H1 (cell line): ENCODE data around the gene PPIL3. TPM values are rescaled to one million over a fixed set of nuclear protein-coding genes. Genes with fewer than 3 reads are reported as not detected.

ENCODE experiments used
- CTCF ChIA-PET: fragments of 300-600 bp; sonication (Branson Sonifier 250); formaldehyde crosslinking; loops from one replicate; lab custom pipeline; 2021; ENCODE audit not compliant: partially characterized antibody; lab: Charles Lee
- POLR2A ChIA-PET: fragments of 300-600 bp; sonication (Branson Sonifier 250); formaldehyde crosslinking; loops from one replicate; lab custom pipeline; 2021; ENCODE audit warnings: inconsistent platforms; ENCODE audit not compliant: partially characterized antibody; lab: Charles Lee
- DNase-seq, 2 experiments: peaks; one replicate each; pipeline versions ENCODE4 v3.0.0 to v3.0.0-alpha.2; 2010 to 2022; ENCODE audit warnings: low spot score in 2 of 2, low read depth in 1 of 2, mixed read lengths in 1 of 2
- FAIRE-seq: peaks from 2 replicates; lab custom pipeline; 2011; peaks lifted over from hg19 to GRCh38; lab: Jason Lieb, UNC
- H2AFZ ChIP-seq: 2 replicates; pipeline ENCODE4 v1.8.1; 2012; ENCODE audit warnings: low read length, inconsistent platforms
- H2AK5ac ChIP-seq: 2 replicates; pipeline ENCODE4 v1.6.1; 2013; ENCODE audit warnings: low read depth, low read length
- H2BK120ac ChIP-seq: replicated peaks from 2 replicates; pipeline ENCODE3; 2013; ENCODE audit warnings: low read depth, low read length, inconsistent platforms
- H2BK12ac ChIP-seq: 2 replicates; pipeline ENCODE4 v1.6.1; 2013; ENCODE audit warnings: low read depth, low read length
- H2BK15ac ChIP-seq: 2 replicates; pipeline ENCODE4 v1.6.1; 2013; ENCODE audit warnings: low read length
- H2BK20ac ChIP-seq: 2 replicates; pipeline ENCODE4 v1.6.1; 2013; ENCODE audit warnings: low read length
- H2BK5ac ChIP-seq: 2 replicates; pipeline ENCODE4 v1.6.1; 2013; ENCODE audit warnings: low read depth, low read length
- H3K14ac ChIP-seq: 2 replicates; pipeline ENCODE4 v1.6.1; 2013; ENCODE audit warnings: inconsistent platforms; ENCODE audit not compliant: insufficient read length
- H3K18ac ChIP-seq: 2 replicates; pipeline ENCODE4 v1.6.1; 2013; ENCODE audit warnings: low read length; ENCODE audit errors: extremely low read depth
- H3K23ac ChIP-seq: 2 replicates; pipeline ENCODE4 v1.6.1; 2013; ENCODE audit warnings: inconsistent platforms; ENCODE audit not compliant: insufficient read length
- H3K23me2 ChIP-seq: 2 replicates; pipeline ENCODE4 v1.6.1; 2013; ENCODE audit warnings: low read depth, low read length
- H3K27ac ChIP-seq: 2 replicates; pipeline ENCODE4 v1.6.1; 2011; ENCODE audit warnings: low read depth, low read length, inconsistent platforms
- H3K27me3 ChIP-seq, 4 experiments: replicated peaks in 1 of 4; 1 replicate in 1 of 4; 2 replicates in 3 of 4; pipeline versions ENCODE4 v1.6.1 to v1.8.1; 2011 to 2013; ENCODE audit warnings: low read length in 3 of 4, mild to moderate bottlenecking in 3 of 4, inconsistent platforms in 2 of 4, mixed read lengths in 2 of 4, moderate library complexity in 1 of 4; ENCODE audit not compliant: control insufficient read depth in 3 of 4, insufficient read depth in 3 of 4; ENCODE audit errors: extremely low read depth in 1 of 4
- H3K36me3 ChIP-seq, 4 experiments: 2 replicates each; pipeline versions ENCODE4 v1.6.1 to v1.8.1; 2011 to 2013; ENCODE audit warnings: mild to moderate bottlenecking in 4 of 4, low read length in 3 of 4, moderate library complexity in 2 of 4, control low read depth in 1 of 4, inconsistent platforms in 1 of 4; ENCODE audit not compliant: insufficient read depth in 4 of 4, control insufficient read depth in 2 of 4
- H3K4ac ChIP-seq: replicated peaks from 2 replicates; pipeline ENCODE3; 2013; ENCODE audit warnings: low read length, low read depth, mixed read lengths, inconsistent platforms; ENCODE audit not compliant: insufficient read length
- H3K4me1 ChIP-seq, 4 experiments: replicated peaks in 1 of 4; 1 replicate in 1 of 4; 2 replicates in 3 of 4; pipeline versions ENCODE4 v1.6.1 to v1.8.1; 2011 to 2013; ENCODE audit warnings: low read length in 3 of 4, inconsistent platforms in 2 of 4, mixed read lengths in 1 of 4; ENCODE audit not compliant: insufficient read depth in 4 of 4, control insufficient read depth in 3 of 4
- H3K4me2 ChIP-seq, 2 experiments: 2 replicates each; pipeline versions ENCODE4 v1.6.1 to v1.8.1; 2011 to 2013; ENCODE audit warnings: low read depth in 2 of 2, low read length in 2 of 2, control low read depth in 1 of 2, inconsistent platforms in 1 of 2, mild to moderate bottlenecking in 1 of 2; ENCODE audit not compliant: insufficient read depth in 1 of 2
- H3K4me3 ChIP-seq, 4 experiments: fragments of 200-600, 300-600 bp in 1 of 4; sonication (generic), shearing (Covaris generic), sonication (Bioruptor Twin) in 1 of 4; 2 replicates each; pipeline versions ENCODE4 v1.5.1 to v1.8.1; 2011 to 2016; ENCODE audit warnings: low read length in 4 of 4, low read depth in 3 of 4, control low read depth in 2 of 4, inconsistent platforms in 2 of 4, mild to moderate bottlenecking in 2 of 4, mixed read lengths in 1 of 4, moderate library complexity in 1 of 4; ENCODE audit not compliant: insufficient read depth in 2 of 4; ENCODE audit errors: extremely low read depth in 1 of 4
- H3K56ac ChIP-seq: replicated peaks from 2 replicates; pipeline ENCODE3; 2013; ENCODE audit warnings: low read depth, mild to moderate bottlenecking, mixed read lengths, low read length, inconsistent platforms; ENCODE audit not compliant: insufficient read length
- H3K79me1 ChIP-seq: 2 replicates; pipeline ENCODE4 v1.6.1; 2013; ENCODE audit warnings: low read depth, low read length, control low read depth
- H3K79me2 ChIP-seq, 2 experiments: 2 replicates each; pipeline versions ENCODE4 v1.6.1 to v1.8.1; 2012 to 2013; ENCODE audit warnings: low read length in 2 of 2, mild to moderate bottlenecking in 2 of 2, inconsistent platforms in 1 of 2; ENCODE audit not compliant: insufficient read depth in 2 of 2, control insufficient read depth in 1 of 2
- H3K9ac ChIP-seq, 4 experiments: replicated peaks in 1 of 4; 1 replicate in 1 of 4; 2 replicates in 3 of 4; pipeline versions ENCODE4 v1.6.1 to v1.8.1; 2011 to 2013; ENCODE audit warnings: low read depth in 3 of 4, low read length in 3 of 4, control low read depth in 2 of 4, mild to moderate bottlenecking in 2 of 4, moderate library complexity in 2 of 4, inconsistent platforms in 1 of 4; ENCODE audit errors: extremely low read depth in 1 of 4
- H3K9me3 ChIP-seq, 2 experiments: 2 replicates each; pipeline versions ENCODE4 v1.6.1 to v1.8.1; 2012 to 2013; ENCODE audit warnings: mild to moderate bottlenecking in 2 of 2, moderate library complexity in 2 of 2, control low read depth in 1 of 2, inconsistent platforms in 1 of 2, low read depth in 1 of 2, low read length in 1 of 2, mixed read lengths in 1 of 2; ENCODE audit not compliant: insufficient read depth in 2 of 2
- H4K20me1 ChIP-seq, 2 experiments: replicated peaks in 1 of 2; 2 replicates each; pipeline versions ENCODE3 to v1.8.1; 2011 to 2013; ENCODE audit warnings: inconsistent platforms in 2 of 2, low read length in 2 of 2, mild to moderate bottlenecking in 1 of 2; ENCODE audit not compliant: insufficient read depth in 2 of 2, control insufficient read depth in 1 of 2
- H4K5ac ChIP-seq: 2 replicates; pipeline ENCODE4 v1.6.1; 2013; ENCODE audit warnings: low read length, low read depth, mixed read lengths, inconsistent platforms; ENCODE audit not compliant: insufficient read length
- H4K8ac ChIP-seq: 2 replicates; pipeline ENCODE4 v1.8.0; 2013; ENCODE audit warnings: mild to moderate bottlenecking, moderate library complexity, low read length, inconsistent platforms; ENCODE audit not compliant: insufficient read depth; ENCODE audit errors: extremely low read depth
- H4K91ac ChIP-seq: replicated peaks from 2 replicates; pipeline ENCODE3; 2013; ENCODE audit warnings: low read length, mixed read lengths, inconsistent platforms; ENCODE audit not compliant: insufficient read length
- polyA plus RNA-seq, 7 experiments: library from polyadenylated mRNA; depleted of rRNA in 3 of 7; stranded (reverse) in 5 of 7; unstranded in 2 of 7; fragments of >200 nt in 5 of 7; fragments of 200-250 nt in 2 of 7; gene quantifications; 1 replicate in 5 of 7; 2 replicates in 1 of 7; 4 replicates in 1 of 7; pipeline versions ENCODE4 v1.2.1 to v1.2.3, GENCODE V29; 2011 to 2013; ENCODE audit warnings: missing spikeins in 2 of 7, mixed read lengths in 2 of 7
- total RNA-seq: library from RNA; stranded (reverse); fragmentation: NEBNext Ultra II Directional; extraction: Animal tissue kit (Norgen Biotek cat#: 25700); gene quantifications from 2 replicates; pipeline ENCODE4 v1.2.1, GENCODE V29; 2021
- TF ChIP-seq, protein P1 (sequence below): fragments of 300-600 bp; sonication (generic); IDR thresholded peaks from 2 replicates; pipeline ENCODE4 v1.7.1; 2012; ENCODE audit warnings: low read length, moderate library complexity, mild to moderate bottlenecking, inconsistent platforms; ENCODE audit not compliant: insufficient replicate concordance

The PPIL3 gene
- total and polyA plus RNA-seq, 2 of the 8 experiments (the other 6 are each of a cell fraction or from before 2014, with no cell fraction given), result 30.4 to 48.7 TPM

DNA sequence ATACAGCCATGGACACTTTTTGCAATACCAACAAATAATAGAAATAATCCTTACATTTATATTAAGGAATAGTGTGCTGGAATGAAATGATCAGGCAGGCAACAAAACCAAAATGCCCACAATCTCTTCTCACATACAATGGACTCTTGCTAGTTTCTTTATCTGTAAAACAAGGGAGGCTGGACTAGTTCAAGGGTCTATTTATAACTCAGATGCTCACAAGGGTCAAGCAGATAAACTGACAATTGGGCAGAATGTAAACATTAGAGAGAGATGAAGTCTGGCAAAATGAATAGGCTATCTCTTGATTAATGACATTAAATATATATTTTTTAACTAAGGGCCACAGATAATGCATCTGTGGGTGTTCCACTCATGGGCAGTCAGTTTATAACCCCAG, 11.4 kb downstream of the PPIL3 start:
- Histone ChIP-seq H2BK15ac (no peak overlapping the region), H3K36me3 (peaks cover 6 to 49% (median 31%) of the 10 kb centered on the region in 4 experiments; a peak in 7 of 8 replicates)
- TF ChIP-seq, protein P1, sequence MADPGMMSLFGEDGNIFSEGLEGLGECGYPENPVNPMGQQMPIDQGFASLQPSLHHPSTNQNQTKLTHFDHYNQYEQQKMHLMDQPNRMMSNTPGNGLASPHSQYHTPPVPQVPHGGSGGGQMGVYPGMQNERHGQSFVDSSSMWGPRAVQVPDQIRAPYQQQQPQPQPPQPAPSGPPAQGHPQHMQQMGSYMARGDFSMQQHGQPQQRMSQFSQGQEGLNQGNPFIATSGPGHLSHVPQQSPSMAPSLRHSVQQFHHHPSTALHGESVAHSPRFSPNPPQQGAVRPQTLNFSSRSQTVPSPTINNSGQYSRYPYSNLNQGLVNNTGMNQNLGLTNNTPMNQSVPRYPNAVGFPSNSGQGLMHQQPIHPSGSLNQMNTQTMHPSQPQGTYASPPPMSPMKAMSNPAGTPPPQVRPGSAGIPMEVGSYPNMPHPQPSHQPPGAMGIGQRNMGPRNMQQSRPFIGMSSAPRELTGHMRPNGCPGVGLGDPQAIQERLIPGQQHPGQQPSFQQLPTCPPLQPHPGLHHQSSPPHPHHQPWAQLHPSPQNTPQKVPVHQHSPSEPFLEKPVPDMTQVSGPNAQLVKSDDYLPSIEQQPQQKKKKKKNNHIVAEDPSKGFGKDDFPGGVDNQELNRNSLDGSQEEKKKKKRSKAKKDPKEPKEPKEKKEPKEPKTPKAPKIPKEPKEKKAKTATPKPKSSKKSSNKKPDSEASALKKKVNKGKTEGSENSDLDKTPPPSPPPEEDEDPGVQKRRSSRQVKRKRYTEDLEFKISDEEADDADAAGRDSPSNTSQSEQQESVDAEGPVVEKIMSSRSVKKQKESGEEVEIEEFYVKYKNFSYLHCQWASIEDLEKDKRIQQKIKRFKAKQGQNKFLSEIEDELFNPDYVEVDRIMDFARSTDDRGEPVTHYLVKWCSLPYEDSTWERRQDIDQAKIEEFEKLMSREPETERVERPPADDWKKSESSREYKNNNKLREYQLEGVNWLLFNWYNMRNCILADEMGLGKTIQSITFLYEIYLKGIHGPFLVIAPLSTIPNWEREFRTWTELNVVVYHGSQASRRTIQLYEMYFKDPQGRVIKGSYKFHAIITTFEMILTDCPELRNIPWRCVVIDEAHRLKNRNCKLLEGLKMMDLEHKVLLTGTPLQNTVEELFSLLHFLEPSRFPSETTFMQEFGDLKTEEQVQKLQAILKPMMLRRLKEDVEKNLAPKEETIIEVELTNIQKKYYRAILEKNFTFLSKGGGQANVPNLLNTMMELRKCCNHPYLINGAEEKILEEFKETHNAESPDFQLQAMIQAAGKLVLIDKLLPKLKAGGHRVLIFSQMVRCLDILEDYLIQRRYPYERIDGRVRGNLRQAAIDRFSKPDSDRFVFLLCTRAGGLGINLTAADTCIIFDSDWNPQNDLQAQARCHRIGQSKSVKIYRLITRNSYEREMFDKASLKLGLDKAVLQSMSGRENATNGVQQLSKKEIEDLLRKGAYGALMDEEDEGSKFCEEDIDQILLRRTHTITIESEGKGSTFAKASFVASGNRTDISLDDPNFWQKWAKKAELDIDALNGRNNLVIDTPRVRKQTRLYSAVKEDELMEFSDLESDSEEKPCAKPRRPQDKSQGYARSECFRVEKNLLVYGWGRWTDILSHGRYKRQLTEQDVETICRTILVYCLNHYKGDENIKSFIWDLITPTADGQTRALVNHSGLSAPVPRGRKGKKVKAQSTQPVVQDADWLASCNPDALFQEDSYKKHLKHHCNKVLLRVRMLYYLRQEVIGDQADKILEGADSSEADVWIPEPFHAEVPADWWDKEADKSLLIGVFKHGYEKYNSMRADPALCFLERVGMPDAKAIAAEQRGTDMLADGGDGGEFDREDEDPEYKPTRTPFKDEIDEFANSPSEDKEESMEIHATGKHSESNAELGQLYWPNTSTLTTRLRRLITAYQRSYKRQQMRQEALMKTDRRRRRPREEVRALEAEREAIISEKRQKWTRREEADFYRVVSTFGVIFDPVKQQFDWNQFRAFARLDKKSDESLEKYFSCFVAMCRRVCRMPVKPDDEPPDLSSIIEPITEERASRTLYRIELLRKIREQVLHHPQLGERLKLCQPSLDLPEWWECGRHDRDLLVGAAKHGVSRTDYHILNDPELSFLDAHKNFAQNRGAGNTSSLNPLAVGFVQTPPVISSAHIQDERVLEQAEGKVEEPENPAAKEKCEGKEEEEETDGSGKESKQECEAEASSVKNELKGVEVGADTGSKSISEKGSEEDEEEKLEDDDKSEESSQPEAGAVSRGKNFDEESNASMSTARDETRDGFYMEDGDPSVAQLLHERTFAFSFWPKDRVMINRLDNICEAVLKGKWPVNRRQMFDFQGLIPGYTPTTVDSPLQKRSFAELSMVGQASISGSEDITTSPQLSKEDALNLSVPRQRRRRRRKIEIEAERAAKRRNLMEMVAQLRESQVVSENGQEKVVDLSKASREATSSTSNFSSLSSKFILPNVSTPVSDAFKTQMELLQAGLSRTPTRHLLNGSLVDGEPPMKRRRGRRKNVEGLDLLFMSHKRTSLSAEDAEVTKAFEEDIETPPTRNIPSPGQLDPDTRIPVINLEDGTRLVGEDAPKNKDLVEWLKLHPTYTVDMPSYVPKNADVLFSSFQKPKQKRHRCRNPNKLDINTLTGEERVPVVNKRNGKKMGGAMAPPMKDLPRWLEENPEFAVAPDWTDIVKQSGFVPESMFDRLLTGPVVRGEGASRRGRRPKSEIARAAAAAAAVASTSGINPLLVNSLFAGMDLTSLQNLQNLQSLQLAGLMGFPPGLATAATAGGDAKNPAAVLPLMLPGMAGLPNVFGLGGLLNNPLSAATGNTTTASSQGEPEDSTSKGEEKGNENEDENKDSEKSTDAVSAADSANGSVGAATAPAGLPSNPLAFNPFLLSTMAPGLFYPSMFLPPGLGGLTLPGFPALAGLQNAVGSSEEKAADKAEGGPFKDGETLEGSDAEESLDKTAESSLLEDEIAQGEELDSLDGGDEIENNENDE, result no peak

More for the DNA sequence above, 11.4 kb downstream of the PPIL3 start:
- no peak overlapping the region for H3K56ac ChIP-seq
- no peak overlapping the region for H4K8ac ChIP-seq
- POLR2A ChIA-PET, result interaction anchor here (1.0 to 1.3 kb wide), 2 partner anchors 12 to 13 kb away, joined by 6 read pairs; partner anchors contain the start of genes CLK1, NIF3L1 and PPIL3
- H3K4me2 ChIP-seq, result no peak overlapping the region
- DNase-seq (no peak), FAIRE-seq (no peak)
- no peak overlapping the region for H3K4me3 ChIP-seq
- H3K79me2 ChIP-seq, result no peaks in the 10 kb centered on the region
- H4K91ac ChIP-seq, result no peak overlapping the region
- H3K9me3 ChIP-seq, result no peaks in the 10 kb centered on the region
- H3K23ac ChIP-seq, result no peak overlapping the region
- no peak overlapping the region for H2AK5ac ChIP-seq
- H2BK20ac ChIP-seq, result no peak overlapping the region
- no peak overlapping the region for H2BK12ac ChIP-seq
- no peak overlapping the region for H3K9ac ChIP-seq
- H3K23me2 ChIP-seq, result no peaks in the 10 kb centered on the region
- H2BK5ac ChIP-seq, result no peak overlapping the region
- no peaks in the 10 kb centered on the region for H4K20me1 ChIP-seq
- no peaks in the 10 kb centered on the region for H3K27me3 ChIP-seq
- no peak overlapping the region for H3K18ac ChIP-seq
- H3K27ac ChIP-seq, result no peak overlapping the region
- no peaks in the 10 kb centered on the region for H3K79me1 ChIP-seq
- no peak overlapping the region for H3K4ac ChIP-seq
- no peaks in the 10 kb centered on the region for H3K4me1 ChIP-seq
- CTCF ChIA-PET, result interaction anchor here (1.1 kb wide), 1 partner anchor 355 kb away, joined by 4 read pairs; no protein-coding TSS in a partner anchor
- no peak overlapping the region for H2AFZ ChIP-seq
- no peak overlapping the region for H3K14ac ChIP-seq
- H2BK120ac ChIP-seq, result no peak overlapping the region
- H4K5ac ChIP-seq, result no peak overlapping the region
